Esophagus squamous epithelium (tissue), 5 donors: ENCODE measurements around the gene BEX4. TPM values are rescaled to one million over a fixed set of nuclear protein-coding genes. Genes with fewer than 3 reads are reported as not detected.
"Not testable (repeated sequence)": the region's sequence is repeated elsewhere in the genome, so short reads cannot be mapped to it uniquely, and the experiment has no call there.

Experiments
- DNase-seq: peaks from one replicate; lab custom pipeline; 2025; lab: John Stamatoyannopoulos, UW
- H3K27ac ChIP-seq, 4 donors: fragments of 200-600 bp; sonication (generic); one replicate each; pipeline ENCODE4 v1.5.1; 2016 to 2019; ENCODE audit warnings: mild to moderate bottlenecking in 1 of 4
- H3K27me3 ChIP-seq, 4 donors: fragments of 200-600 bp; sonication (generic); 1 replicate in 3 of 4; 2 replicates in 1 of 4; pipeline versions ENCODE4 v1.5.1 to v1.6.0; 2017 to 2021; ENCODE audit warnings: antibody characterized with exemption in 1 of 4
- H3K36me3 ChIP-seq, 3 donors: fragments of 200-600 bp; sonication (generic); one replicate each; pipeline ENCODE4 v1.5.1; 2016 to 2019
- H3K4me1 ChIP-seq, 3 donors: fragments of 200-600 bp; sonication (generic); one replicate each; pipeline ENCODE4 v1.5.1; 2017 to 2019
- H3K4me3 ChIP-seq, 4 donors: fragments of 200-600 bp; sonication (generic); 1 replicate in 3 of 4; 2 replicates in 1 of 4; pipeline ENCODE4 v1.5.1; 2016 to 2019; ENCODE audit warnings: mild to moderate bottlenecking in 2 of 4, moderate library complexity in 1 of 4
- H3K9me3 ChIP-seq, 3 donors: fragments of 200-600 bp; sonication (generic); one replicate each; pipeline ENCODE4 v1.5.1; 2016 to 2019
- CTCF ChIP-seq, 6 experiments: fragments of 450-650 bp in 4 of 6; fragments of 200-600 bp in 2 of 6; sonication (generic) in 2 of 6; IDR thresholded peaks; one replicate each; pipeline ENCODE4 v1.5.1; 2016 to 2019; ENCODE audit warnings: antibody characterized with exemption in 6 of 6, mild to moderate bottlenecking in 4 of 6, moderate library complexity in 4 of 6
- POLR2A ChIP-seq, 4 donors: fragments of 450-650 bp; IDR thresholded peaks; one replicate each; pipeline ENCODE4 v1.6.1; 2017; ENCODE audit warnings: antibody characterized with exemption in 4 of 4, mild to moderate bottlenecking in 4 of 4, moderate library complexity in 3 of 4
- WGBS, 2 donors: methylation state at CpG; one replicate each; pipeline ENCODE4 v1.1.5; 2018; 5-methylcytosine and 5-hydroxymethylcytosine counted together
- intact Hi-C: fragments of 100-400 bp; cut with DNase I; formaldehyde crosslinking; loops from one replicate; pipeline ENCODE4 v1.15.0; 2022
- total RNA-seq, 4 donors: library from RNA; depleted of rRNA; stranded (reverse); fragments of >200 nt; gene quantifications; one replicate each; pipeline ENCODE4 v1.1.0, GENCODE V29; 2016
- donor health status: DM: yes; HTN: yes; CAD: no.

The BEX4 gene
- total RNA-seq, 4 donors from 2014 or later: 7.6 to 34.2 (median 26.6) TPM

- Histone ChIP-seq H3K27me3 (peaks cover 0 to 7% (median under 1%) of the 10 kb centered on the region in 4 donors), H3K4me3 (no peak overlapping the region), H3K4me1 (no peaks in the 10 kb centered on the region), H3K27ac (no peak overlapping the region), H3K9me3 (no peaks in the 10 kb centered on the region), H3K36me3 (no peaks in the 10 kb centered on the region)
- TF ChIP-seq CTCF (IDR thresholded peaks at IDR 0.05) (no peak), POLR2A (IDR thresholded peaks at IDR 0.05) (no peak)
- intact Hi-C loops: no loop called here
- no peak for DNase-seq
These were observed 37.4 kb upstream of the BEX4 start for GRCh38 chrX:103177556-103177955.

GRCh38 chrX:103183912-103184311 is 31.0 kb upstream of the BEX4 start:
- Histone ChIP-seq H3K4me3 (no peak overlapping the region), H3K27me3 (peaks cover 0 to 9% (median 3%) of the 10 kb centered on the region in 4 donors), H3K9me3 (no peaks in the 10 kb centered on the region), H3K36me3 (no peaks in the 10 kb centered on the region), H3K4me1 (no peaks in the 10 kb centered on the region), H3K27ac (no peak overlapping the region)
- 27 to 31% methylated on average over 5 to 9 of the region's 9 CpGs for WGBS, 2 donors
- TF ChIP-seq CTCF (IDR thresholded peaks at IDR 0.05) (no peak), POLR2A (IDR thresholded peaks at IDR 0.05) (no peak)
- DNase-seq: no peak
- intact Hi-C loops: no loop called here

GRCh38 chrX:103187953-103188475 is 26.9 kb upstream of the BEX4 start:
- no peaks in the 10 kb centered on the region for H3K4me1 ChIP-seq
- WGBS, 2 donors: 26 to 50% methylated on average over 1 of the region's 1 CpG
- no peak for DNase-seq
- no peak overlapping the region for H3K4me3 ChIP-seq
- no peaks in the 10 kb centered on the region for H3K36me3 ChIP-seq
- no peaks in the 10 kb centered on the region for H3K9me3 ChIP-seq
- TF ChIP-seq POLR2A (IDR thresholded peaks at IDR 0.05): no peak
- TF ChIP-seq CTCF (IDR thresholded peaks at IDR 0.05): no peak
- intact Hi-C loops: no loop called here
- no peak overlapping the region for H3K27ac ChIP-seq
- peaks cover 0 to 5% (median 2%) of the 10 kb centered on the region in 4 donors for H3K27me3 ChIP-seq

GRCh38 chrX:103197721-103198306 is 17.1 kb upstream of the BEX4 start:
- DNase-seq: no peak
- intact Hi-C loops: no loop called here
- no peak for TF ChIP-seq CTCF (IDR thresholded peaks at IDR 0.05)
- TF ChIP-seq POLR2A (IDR thresholded peaks at IDR 0.05): no peak
- H3K27ac ChIP-seq: no peak overlapping the region
- 56 to 60% methylated on average over 2 of the region's 2 CpGs for WGBS, 2 donors
- H3K4me3 ChIP-seq: no peak overlapping the region
- H3K4me1 ChIP-seq: no peaks in the 10 kb centered on the region
- no peaks in the 10 kb centered on the region for H3K36me3 ChIP-seq
- H3K27me3 ChIP-seq: no peaks in the 10 kb centered on the region
- H3K9me3 ChIP-seq: no peaks in the 10 kb centered on the region

GRCh38 chrX:103198668-103199067 is 16.2 kb upstream of the BEX4 start:
- H3K9me3 ChIP-seq, H3K4me3 ChIP-seq, H3K27me3 ChIP-seq, DNase-seq, H3K27ac ChIP-seq, H3K36me3 ChIP-seq, intact Hi-C loops, H3K4me1 ChIP-seq: not testable (repeated sequence)
- 92 to 100% methylated on average over 4 of the region's 4 CpGs for WGBS, 2 donors
